Panc1 (cell line): ENCODE measurements around the gene CD28. TPM values are rescaled to one million over a fixed set of nuclear protein-coding genes. Genes with fewer than 3 reads are reported as not detected.

ENCODE experiments used
- ATAC-seq: fragments of 200-7000 bp; cut with Tn5 transposase; 2 replicates; pipeline ENCODE4 v1.9.1; 2020; ENCODE audit warnings: mild to moderate bottlenecking, moderate library complexity
- BruUV-seq: library from RNA; stranded (reverse); fragments of 400-500 nt; replicated peaks from 2 replicates; lab custom pipeline; 2021; lab: Mats Ljungman, UMichigan
- CTCF ChIA-PET: fragments of 300-600 bp; sonication (Branson Sonifier 250); formaldehyde crosslinking; loops from one replicate; lab custom pipeline; 2022; ENCODE audit warnings: antibody characterized with exemption; lab: Charles Lee
- POLR2A ChIA-PET: fragments of 300-600 bp; sonication (Branson Sonifier 250); formaldehyde crosslinking; loops from one replicate; lab custom pipeline; 2022; ENCODE audit warnings: antibody characterized with exemption; lab: Charles Lee
- DNase-seq: peaks from one replicate; pipeline ENCODE4 v3.0.0-alpha.2; 2010; ENCODE audit warnings: low read depth, low spot score
- H3K27ac ChIP-seq: 2 replicates; pipeline ENCODE4 v1.5.1; 2011; ENCODE audit warnings: mild to moderate bottlenecking, low read length, inconsistent platforms
- H3K27me3 ChIP-seq: fragments of 200-500 bp; sonication (Bioruptor generic); 2 replicates; pipeline ENCODE4 v1.6.0; 2014; ENCODE audit warnings: low read length, inconsistent platforms; ENCODE audit not compliant: control insufficient read depth, insufficient read depth
- H3K36me3 ChIP-seq: fragments of 200-500 bp; sonication (Bioruptor generic); 2 replicates; pipeline ENCODE4 v1.5.1; 2014; ENCODE audit warnings: inconsistent platforms, mild to moderate bottlenecking, low read length, moderate library complexity; ENCODE audit not compliant: control insufficient read depth, insufficient read depth
- H3K4me1 ChIP-seq: 2 replicates; pipeline ENCODE4 v1.5.1; 2011; ENCODE audit warnings: inconsistent platforms, mild to moderate bottlenecking, low read length, moderate library complexity; ENCODE audit not compliant: control insufficient read depth, insufficient read depth
- H3K4me3 ChIP-seq, 2 experiments: 2 replicates each; pipeline ENCODE4 v1.5.1; 2011 to 2012; ENCODE audit warnings: low read depth in 2 of 2, low read length in 2 of 2, mild to moderate bottlenecking in 2 of 2, inconsistent platforms in 1 of 2, moderate library complexity in 1 of 2
- H3K9me3 ChIP-seq: fragments of 200-500 bp; sonication (Bioruptor generic); 2 replicates; pipeline ENCODE4 v1.5.1; 2014; ENCODE audit warnings: low read depth, mild to moderate bottlenecking, inconsistent platforms, low read length, moderate library complexity; ENCODE audit not compliant: control insufficient read depth, insufficient read depth
- CTCF ChIP-seq: fragments of 450-650 bp; IDR thresholded peaks from 2 replicates; pipeline ENCODE4 v1.5.1; 2017; ENCODE audit warnings: mild to moderate bottlenecking
- POLR2AphosphoS5 ChIP-seq: IDR thresholded peaks from 2 replicates; pipeline ENCODE4 v1.6.1; 2012; ENCODE audit warnings: mild to moderate bottlenecking, low read depth, low read length, moderate library complexity
- REST ChIP-seq, 2 experiments: IDR thresholded peaks; 2 replicates each; pipeline ENCODE4 v1.6.1; 2011 to 2012; ENCODE audit warnings: low read depth in 2 of 2, control low read depth in 1 of 2, low read length in 1 of 2, mild to moderate bottlenecking in 1 of 2, moderate library complexity in 1 of 2; ENCODE audit not compliant: insufficient read depth in 1 of 2
- SIN3A ChIP-seq: IDR thresholded peaks from 2 replicates; pipeline ENCODE4 v1.6.1; 2012; ENCODE audit warnings: low read depth, mild to moderate bottlenecking, low read length, moderate library complexity, borderline replicate concordance; ENCODE audit not compliant: insufficient read depth
- TCF7L2 ChIP-seq: IDR thresholded peaks from 2 replicates; pipeline ENCODE4 v1.6.1; 2011; ENCODE audit warnings: mild to moderate bottlenecking, low read depth, low read length, inconsistent platforms
- in situ Hi-C: cut with HindIII; loops from 2 replicates; pipeline ENCODE4 v1.10.0; 2016; ENCODE audit warnings: low sequenced_read_pairs, low pct_unique_long_range_greater_than_20kb
- intact Hi-C: fragments of 100-400 bp; cut with micrococcal nuclease; formaldehyde crosslinking; loops from one replicate; pipeline ENCODE4 v1.10.0; 2022; ENCODE audit not compliant: unreplicated experiment
- total RNA-seq: library from RNA; stranded (reverse); gene quantifications from one replicate; pipeline ENCODE4 v1.2.1, GENCODE V29; 2021; ENCODE audit not compliant: unreplicated experiment

Gene CD28
- total RNA-seq, 1 experiment from 2014 or later = 0.21 TPM

- no TSS peak for BruUV-seq
- Histone ChIP-seq H3K27ac (no peak overlapping the region), H3K9me3 (no peaks in the 10 kb centered on the region), H3K4me3 (no peak overlapping the region), H3K4me1 (no peaks in the 10 kb centered on the region), H3K27me3 (no peaks in the 10 kb centered on the region), H3K36me3 (no peaks in the 10 kb centered on the region)
- intact Hi-C loops (no loop called here), in situ Hi-C loops (no loop called here)
- TF ChIP-seq CTCF = no peak
- TF ChIP-seq REST (IDR thresholded peaks at IDR 0.05; ENCODE audit: insufficient read depth in 1 of 2, low read depth in 2 of 2, low read length in 1 of 2) = no peak
- TF ChIP-seq POLR2AphosphoS5 = no peak
- no peak for TF ChIP-seq TCF7L2
- TF ChIP-seq SIN3A = no peak
- ATAC-seq (no peak), DNase-seq (no peak)
- ChIA-PET POLR2A (no interaction called here), CTCF (no interaction called here)
These were observed 21.9 kb downstream of the CD28 start for GRCh38 chr2:203728321-203728720.

- ATAC-seq = no peak
- no peak for TF ChIP-seq SIN3A
- intact Hi-C loops = no loop called here
- H3K4me3 ChIP-seq = no peak overlapping the region
- no peak overlapping the region for H3K27ac ChIP-seq
- ChIA-PET CTCF (interaction anchor here (0.7 kb wide), 1 partner anchor 52 kb away, joined by 3 read pairs; no protein-coding TSS in a partner anchor), POLR2A (no interaction called here)
- DNase-seq = no peak
- in situ Hi-C loops = no loop called here
- H3K27me3 ChIP-seq = no peaks in the 10 kb centered on the region
- no peaks in the 10 kb centered on the region for H3K4me1 ChIP-seq
- BruUV-seq = no TSS peak
- no peaks in the 10 kb centered on the region for H3K36me3 ChIP-seq
- H3K9me3 ChIP-seq = no peaks in the 10 kb centered on the region
These were observed 23.8 kb downstream of the CD28 start for GRCh38 chr2:203730076-203730729.

- intact Hi-C loops (no loop called here), in situ Hi-C loops (no loop called here)
- H3K36me3 ChIP-seq = no peaks in the 10 kb centered on the region
- no peak overlapping the region for H3K4me3 ChIP-seq
- TF ChIP-seq TCF7L2 (no peak), SIN3A (no peak), REST (IDR thresholded peaks at IDR 0.05; ENCODE audit: insufficient read depth in 1 of 2, low read depth in 2 of 2, low read length in 1 of 2) (no peak), POLR2AphosphoS5 (no peak), CTCF (no peak)
- H3K9me3 ChIP-seq = no peaks in the 10 kb centered on the region
- ATAC-seq = no peak
- no TSS peak for BruUV-seq
- DNase-seq = no peak
- CTCF ChIA-PET = no interaction called here
- H3K4me1 ChIP-seq = no peaks in the 10 kb centered on the region
- POLR2A ChIA-PET = no interaction called here
- no peaks in the 10 kb centered on the region for H3K27me3 ChIP-seq
- H3K27ac ChIP-seq = no peak overlapping the region
These were observed 24.4 kb downstream of the CD28 start for GRCh38 chr2:203730883-203731282.
